OCI-M2 (cell line): Measurements from ENCODE around the gene HOXB1.

Source experiments
- DNase-seq: peaks from one replicate; lab custom pipeline; 2025; ENCODE audit not compliant: unreplicated experiment; lab: John Stamatoyannopoulos, UW

The HOXB1 gene

DNA sequence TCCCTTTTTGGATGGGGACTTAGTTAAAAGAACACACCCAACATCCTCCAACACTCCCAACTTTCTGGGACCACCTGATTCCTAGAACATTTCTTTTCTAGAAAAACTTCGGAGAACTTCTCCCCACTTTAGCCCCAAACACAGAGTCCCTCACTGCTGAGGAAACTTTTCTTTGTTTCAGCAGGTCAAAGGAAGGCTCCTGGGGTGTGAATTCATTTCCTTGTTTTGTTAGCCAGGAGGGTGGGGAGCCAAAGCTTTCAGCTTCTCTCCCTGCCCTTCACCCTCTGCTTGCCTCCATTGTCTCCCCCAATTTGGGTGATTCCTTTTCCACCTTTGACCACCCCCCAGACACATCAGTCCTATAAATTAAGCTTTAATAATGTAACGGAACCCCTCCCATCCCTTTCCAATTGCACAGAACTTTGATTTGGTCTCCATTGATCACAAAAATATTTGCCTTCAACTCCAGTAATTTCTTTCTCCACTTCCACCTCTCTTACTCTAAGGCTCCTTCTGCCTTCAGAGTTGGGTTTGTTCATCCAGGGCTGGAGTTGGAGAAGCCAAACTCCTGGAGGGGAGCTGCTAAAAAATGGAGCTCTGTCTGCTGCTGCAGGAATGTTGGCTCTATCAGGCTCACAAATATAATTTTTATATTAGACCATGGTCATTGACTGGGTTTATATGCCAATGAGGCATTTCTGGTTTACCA is 37.0 kb upstream of the HOXB1 start:
- DNase-seq, result no peak

GRCh38 chr17:48567209-48567608 is 36.4 kb upstream of the HOXB1 start:
- DNase-seq, result no peak

GRCh38 chr17:48566717-48567116 is 35.9 kb upstream of the HOXB1 start:
- DNase-seq, result no peak

GRCh38 chr17:48565925-48566710 is 35.3 kb upstream of the HOXB1 start:
- no peak for DNase-seq

DNA sequence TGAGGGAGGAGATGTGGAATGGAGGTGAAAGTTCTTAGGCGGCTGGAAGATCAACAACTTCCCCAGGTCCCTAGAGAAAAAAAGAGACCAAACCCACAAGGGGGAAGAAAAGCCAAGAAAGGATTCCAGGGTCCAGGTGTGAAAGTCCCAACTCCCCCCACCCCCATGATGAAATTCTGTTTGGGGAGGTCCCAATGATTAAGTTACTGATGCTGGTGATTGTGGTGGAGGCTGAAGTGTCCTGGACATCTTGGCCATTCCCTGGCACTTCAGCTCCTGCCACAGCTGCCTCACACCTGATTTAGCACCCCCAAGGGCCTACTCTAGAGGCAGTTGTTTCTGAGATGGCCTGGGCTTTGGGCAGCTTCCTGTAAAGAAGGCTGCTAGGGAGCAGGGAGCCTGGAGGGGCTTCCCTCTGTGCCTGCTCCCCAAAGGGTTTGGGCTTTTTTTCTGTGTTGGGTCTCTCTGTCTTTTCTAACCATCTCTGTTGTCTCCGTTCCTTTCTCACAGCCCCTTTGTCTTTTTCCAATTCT is 34.3 kb upstream of the HOXB1 start:
- DNase-seq, result no peak

DNA sequence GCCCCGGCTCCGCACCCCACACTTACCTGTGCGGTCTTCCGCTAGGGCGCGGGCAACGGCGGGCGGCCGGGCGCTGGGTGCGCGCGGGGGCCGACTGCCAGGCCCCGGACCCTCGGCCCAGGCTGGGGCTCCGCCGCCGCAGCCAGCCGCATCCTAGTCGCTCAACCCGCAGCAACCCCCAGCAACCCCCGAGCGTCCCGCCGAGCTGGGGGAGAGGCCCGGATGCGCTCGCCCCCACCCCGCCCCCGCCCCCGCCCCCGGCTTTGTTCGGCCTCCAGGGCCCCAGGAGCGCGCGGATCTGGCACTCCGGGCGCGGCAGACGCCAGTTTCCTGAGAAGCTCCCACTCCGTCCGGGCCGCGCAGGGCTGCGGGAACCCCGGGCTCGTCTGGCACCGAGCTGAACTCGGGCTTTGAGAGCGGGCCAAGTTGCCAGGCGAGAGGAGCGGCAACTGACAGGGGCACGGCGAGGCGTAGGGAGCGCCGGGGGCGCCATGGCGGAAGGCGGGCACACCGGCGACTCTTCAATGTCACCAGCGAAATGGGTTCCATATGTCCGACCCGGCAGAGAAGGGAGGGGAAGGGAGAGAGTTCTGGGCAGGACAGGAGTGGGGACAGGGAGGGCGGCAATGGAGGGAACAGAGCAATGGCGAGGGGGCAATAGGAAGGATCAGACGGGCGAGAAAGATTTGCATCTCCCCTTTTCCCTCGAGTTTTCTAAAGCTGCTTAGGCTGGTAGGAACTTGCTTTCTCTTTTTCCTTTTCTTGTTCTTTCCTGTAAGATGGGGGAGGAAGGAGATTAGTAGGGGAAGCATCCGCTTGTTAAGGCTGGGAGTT is 33.6 kb upstream of the HOXB1 start:
- no peak for DNase-seq

GRCh38 chr17:48563867-48564187 is 33.0 kb upstream of the HOXB1 start:
- DNase-seq, result no peak

GRCh38 chr17:48563385-48563838 is 32.6 kb upstream of the HOXB1 start:
- DNase-seq, result no peak

DNA sequence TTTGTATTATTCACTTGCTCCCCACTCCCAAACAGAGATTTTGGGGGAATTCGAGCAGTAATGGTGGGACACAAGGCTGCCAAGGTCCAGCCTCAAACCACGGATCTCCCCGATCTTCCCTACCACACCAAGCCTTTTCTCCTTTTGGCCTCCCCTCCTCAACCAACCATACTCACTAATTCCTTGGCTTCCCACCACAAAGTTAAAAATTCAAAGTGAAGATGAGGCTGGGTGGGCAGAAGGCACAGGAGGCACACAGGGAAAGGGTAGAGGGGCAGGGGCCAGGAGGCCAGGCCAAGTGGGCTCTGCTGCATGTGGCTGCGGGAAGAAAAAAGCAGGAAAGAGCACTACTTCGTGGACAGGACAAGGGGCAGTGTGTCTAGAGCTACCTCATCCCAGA is 32.1 kb upstream of the HOXB1 start:
- no peak for DNase-seq

GRCh38 chr17:48561884-48562810 is 31.3 kb upstream of the HOXB1 start:
- no peak for DNase-seq

DNA sequence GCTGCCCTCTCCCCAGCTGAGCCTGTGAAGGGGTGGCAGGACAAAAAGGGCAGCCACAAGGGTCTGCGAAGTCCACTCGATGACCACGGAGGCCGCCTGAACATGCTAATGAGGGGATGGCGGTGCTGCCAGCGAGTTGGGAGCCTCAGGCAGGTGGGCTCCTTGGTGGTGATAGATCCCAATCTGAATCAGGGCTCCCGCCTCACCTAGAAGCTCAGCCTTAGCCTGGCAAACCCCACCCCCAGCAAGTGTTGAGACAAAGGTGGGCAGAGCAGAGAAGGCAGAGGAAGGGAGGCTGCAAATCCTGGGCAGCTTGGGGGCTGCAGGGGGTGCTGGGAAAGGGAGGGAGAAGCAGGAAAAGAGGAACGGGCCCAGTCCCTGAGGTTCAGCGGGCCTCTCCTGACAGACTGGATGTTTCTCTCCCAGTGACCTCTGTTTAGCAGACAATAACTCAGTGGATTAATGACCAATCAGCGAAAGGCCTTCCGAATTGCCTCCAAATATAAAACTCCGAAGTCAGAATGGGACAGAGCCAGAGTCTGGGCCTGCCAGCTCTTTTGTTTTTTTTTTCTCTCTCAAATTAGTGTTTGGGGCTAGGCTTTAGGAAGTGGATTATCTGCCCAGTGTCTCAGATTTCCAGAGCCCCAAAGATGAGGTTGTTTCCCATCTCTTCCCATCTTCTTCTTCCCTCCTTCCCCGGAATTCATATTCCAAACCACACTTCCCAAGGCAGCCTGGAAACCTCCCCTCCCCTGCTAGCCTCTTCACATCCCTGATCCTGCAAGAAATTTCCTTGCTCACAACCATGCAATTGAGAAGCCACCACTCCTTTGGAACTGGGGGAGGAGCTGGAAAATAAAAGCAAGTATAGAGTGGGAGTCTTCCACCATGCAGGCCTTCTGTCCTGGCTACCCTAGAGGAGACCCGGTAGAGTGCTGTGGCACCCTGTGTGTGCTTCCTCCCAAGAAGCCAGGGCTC is 29.3 kb upstream of the HOXB1 start:
- no peak for DNase-seq

- DNase-seq, result no peak
Observed at GRCh38 chr17:48559122-48559839, 28.5 kb upstream of the HOXB1 start.

DNA sequence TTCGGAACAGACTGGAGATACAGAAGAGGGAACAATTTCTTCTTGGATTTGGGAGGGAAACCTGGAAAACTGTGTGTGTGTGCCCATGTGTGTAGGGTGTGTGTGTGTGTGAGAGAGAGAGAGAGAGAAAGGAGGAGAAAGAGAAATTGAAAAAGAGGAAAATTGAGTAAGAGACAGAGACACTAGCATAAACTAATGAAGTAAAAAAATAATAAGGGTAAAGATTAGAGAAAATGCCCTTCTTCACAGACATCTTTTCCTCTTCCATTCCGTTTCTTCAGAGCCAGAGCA is 28.0 kb upstream of the HOXB1 start:
- no peak for DNase-seq

GRCh38 chr17:48558057-48558830 is 27.4 kb upstream of the HOXB1 start:
- no peak for DNase-seq

DNA sequence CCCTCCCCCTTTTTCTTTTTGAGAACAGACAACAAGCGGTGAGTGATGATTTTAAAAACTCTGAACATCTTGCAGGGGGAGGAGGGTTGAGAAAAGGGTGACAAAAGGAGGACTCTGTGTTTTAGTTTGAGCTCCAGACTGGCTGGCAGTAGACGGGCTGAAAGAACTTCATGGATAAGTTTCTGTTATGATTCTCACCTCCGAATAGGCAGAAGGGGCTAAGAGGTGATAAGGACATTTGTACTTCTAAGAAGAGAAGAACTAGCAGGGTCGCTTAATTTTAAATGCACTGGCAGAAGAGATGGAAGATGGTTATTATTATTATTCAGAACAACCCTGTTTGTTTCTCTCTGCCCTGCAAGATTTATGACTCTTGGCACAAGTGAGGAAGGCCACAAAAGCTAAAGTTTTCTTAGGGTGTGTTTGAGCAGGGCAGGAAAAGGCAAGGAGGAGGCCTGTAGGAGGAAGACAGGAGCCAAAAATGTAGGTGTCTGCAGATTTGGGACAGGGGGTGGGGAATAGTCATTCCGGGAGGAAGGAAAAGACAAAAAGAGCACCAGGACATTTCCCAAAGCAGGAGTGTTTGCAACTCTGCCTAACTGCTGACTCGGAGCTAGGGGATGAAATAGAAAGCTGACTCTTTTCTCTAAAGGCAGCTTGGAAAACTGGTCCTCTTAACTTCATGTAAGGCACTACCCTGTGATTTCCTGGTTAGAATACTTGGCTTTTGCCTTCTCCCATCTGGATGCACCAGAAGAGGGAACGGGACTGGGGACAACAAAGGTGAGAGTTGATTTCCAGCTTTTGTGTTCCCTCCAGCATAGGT is 26.0 kb upstream of the HOXB1 start:
- no peak for DNase-seq

- no peak for DNase-seq
Observed at GRCh38 chr17:48556229-48556575, 25.4 kb upstream of the HOXB1 start.
